Gastrocnemius medialis (tissue), 4 donors: ENCODE data around the gene OAS3.

Source experiments
- CTCF ChIP-seq, 5 experiments: fragments of 450-650 bp in 3 of 5; fragments of 200-600 bp in 2 of 5; sonication (generic) in 2 of 5; IDR thresholded peaks in 4 of 5; conservative IDR thresholded peaks in 1 of 5; 1 replicate in 4 of 5; 2 replicates in 1 of 5; pipeline ENCODE4 v1.5.1; 2016 to 2019; ENCODE audit warnings: antibody characterized with exemption in 5 of 5, mild to moderate bottlenecking in 3 of 5, moderate library complexity in 3 of 5
- POLR2A ChIP-seq, 2 donors: fragments of 450-650 bp; IDR thresholded peaks; one replicate each; pipeline ENCODE4 v1.6.1; 2017; ENCODE audit warnings: antibody characterized with exemption in 2 of 2, mild to moderate bottlenecking in 2 of 2, moderate library complexity in 2 of 2

GRCh38 chr12:112945515-112945914, 7.2 kb downstream of the OAS3 start:
- no peak for TF ChIP-seq CTCF (IDR thresholded peaks at IDR 0.05 in 4 of 5, conservative IDR thresholded peaks at IDR 0.05 in 1 of 5)
- TF ChIP-seq POLR2A (IDR thresholded peaks at IDR 0.05) = no peak
